ENCODE measurements around the gene PPAN. TPM values are rescaled to one million over a fixed set of nuclear protein-coding genes. Genes with fewer than 3 reads are reported as not detected.
A peak's percentile ranks its signal among the peaks of the same experiment; 100 is the strongest.

The PPAN gene
- total RNA-seq, 3 donors from 2014 or later = 479 to 497 (median 489) TPM

DNA sequence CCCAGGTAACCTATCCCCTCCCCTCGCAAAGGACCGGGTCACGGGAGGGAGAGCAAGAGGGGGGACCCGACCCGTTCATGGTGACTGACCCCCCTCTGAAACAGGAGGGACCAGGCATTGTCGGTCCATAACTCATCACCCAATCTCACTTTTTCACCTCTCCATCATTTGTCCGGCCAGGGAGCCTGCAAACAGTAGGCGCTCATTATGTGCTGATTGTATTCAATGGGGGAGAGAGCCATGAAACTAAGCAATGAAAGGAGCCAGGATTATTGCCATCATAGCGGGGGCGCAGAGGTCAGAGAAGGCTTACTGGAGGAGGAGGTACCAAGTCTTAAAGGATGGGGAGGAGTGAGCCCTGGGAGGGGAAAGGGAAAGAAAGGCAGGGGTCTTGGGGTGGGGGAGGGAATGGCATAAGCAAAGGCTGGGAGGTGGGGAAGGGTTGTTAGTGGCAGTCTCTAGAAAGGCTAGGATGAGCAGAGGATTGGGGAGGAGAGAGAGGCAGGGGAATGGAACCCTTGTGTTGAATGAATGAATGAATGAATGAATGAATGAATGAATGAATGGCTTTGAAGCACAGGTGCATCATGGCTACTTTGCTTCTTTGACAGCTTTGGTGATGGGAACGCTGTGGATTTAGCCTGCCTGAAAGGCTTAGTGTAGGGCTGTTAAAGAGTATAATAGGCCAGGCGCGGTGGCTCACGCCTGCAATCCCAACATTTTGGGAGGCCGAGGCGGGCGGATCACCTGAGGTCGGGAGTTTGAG, 18.7 kb upstream of the PPAN start:
- H3K9me3 Mint-ChIP-seq = no peaks in the 10 kb centered on the region

DNA sequence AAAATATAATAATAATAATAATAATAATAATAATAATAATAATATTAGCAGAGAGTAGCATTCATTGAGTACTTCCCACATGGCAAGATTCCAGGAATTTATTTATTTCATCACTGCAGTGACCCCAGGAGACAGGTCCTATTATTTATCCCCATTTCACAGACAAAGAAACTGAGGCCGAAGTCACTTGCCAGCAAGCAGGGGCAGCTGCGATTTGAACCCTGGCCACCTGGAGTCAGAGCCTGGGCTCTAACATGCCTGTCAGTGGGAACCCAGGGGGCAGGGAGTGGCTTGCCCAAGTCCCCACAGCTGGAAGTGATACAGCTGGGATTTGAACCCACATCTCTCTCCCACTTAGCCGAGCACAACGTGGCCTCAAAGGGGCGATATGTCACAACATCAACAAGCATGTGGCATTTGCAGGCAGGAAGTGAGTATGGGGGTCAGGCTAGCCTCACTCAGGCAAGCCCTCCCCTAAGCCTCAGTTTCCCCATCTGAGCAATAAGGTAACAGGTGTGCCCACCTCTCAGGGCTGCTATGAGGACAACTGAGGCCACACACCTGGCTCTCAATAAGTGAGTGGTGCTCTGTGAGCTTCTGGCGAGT, 17.1 kb upstream of the PPAN start:
- H3K4me3 Mint-ChIP-seq = no peak overlapping the region
- no peaks in the 10 kb centered on the region for H3K9me3 Mint-ChIP-seq
- peaks cover 18% of the 10 kb centered on the region for H3K36me3 Mint-ChIP-seq (ENCODE audit: insufficient read depth)
- H3K4me1 Mint-ChIP-seq (ENCODE audit: low read depth) = peaks cover 12% of the 10 kb centered on the region
- ATAC-seq (no peak), DNase-seq (no peak)
- no peaks in the 10 kb centered on the region for H3K27me3 Mint-ChIP-seq (ENCODE audit: low read depth)

More for the DNA sequence above, 18.7 kb upstream of the PPAN start:
- DNase-seq (no peak), ATAC-seq (no peak)
- Mint-ChIP-seq H3K27me3 (ENCODE audit: low read depth) (no peaks in the 10 kb centered on the region), H3K36me3 (ENCODE audit: insufficient read depth) (peaks cover 9% of the 10 kb centered on the region), H3K4me1 (ENCODE audit: low read depth) (peaks cover 12% of the 10 kb centered on the region), H3K4me3 (peak overlapping the region; percentile 84)

DNA sequence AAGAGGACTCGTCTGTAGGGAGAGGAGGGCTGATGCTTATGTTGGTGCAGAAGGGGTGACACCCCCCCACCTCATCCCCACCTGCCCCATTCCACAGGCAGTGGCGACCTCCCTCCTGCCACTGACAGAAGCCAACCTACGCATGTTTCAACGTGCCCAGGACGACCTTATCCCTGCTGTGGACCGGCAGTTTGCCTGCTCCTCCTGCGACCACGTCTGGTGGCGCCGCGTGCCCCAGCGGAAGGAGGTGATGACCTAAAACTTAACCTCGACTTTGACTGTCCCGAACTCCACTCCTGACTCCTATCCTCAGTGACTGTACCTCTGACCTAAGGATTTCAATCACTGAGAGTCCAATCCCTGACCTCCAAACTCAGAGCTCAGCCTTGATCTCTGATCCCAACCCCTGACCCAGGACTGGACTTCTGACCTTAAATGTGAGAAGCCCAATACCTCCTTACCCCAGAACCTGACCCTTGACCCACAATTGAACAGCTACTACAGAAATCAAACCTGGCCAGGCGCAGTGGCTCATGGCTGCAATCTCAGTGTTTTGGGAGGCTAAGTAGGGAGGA, 16.3 kb upstream of the PPAN start:
- H3K4me1 Mint-ChIP-seq (ENCODE audit: low read depth) = peaks cover 12% of the 10 kb centered on the region
- no peak overlapping the region for H3K4me3 Mint-ChIP-seq

DNA sequence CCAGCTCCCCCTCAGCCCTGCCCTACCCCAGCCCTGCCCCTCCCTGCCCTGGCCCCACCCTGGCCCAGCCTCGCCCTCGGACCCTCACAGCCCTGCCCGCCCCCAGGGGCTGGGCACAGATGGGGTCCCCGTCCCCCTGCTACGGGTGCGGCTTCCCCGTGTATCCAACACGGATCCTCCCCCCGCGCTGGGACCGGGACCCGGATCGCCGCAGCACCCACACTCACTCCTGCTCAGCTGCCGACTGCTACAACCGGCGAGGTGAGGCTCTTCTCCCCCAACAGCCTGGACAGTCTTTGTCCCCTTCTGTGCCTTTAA, 14.8 kb upstream of the PPAN start:
- no peak overlapping the region for H3K4me3 Mint-ChIP-seq
- peaks cover 15% of the 10 kb centered on the region for H3K4me1 Mint-ChIP-seq (ENCODE audit: low read depth)
- DNase-seq (no peak), ATAC-seq (no peak)
- H3K27me3 Mint-ChIP-seq (ENCODE audit: low read depth) = no peaks in the 10 kb centered on the region
- H3K36me3 Mint-ChIP-seq (ENCODE audit: insufficient read depth) = peaks cover 21% of the 10 kb centered on the region
- no peaks in the 10 kb centered on the region for H3K9me3 Mint-ChIP-seq

More for the DNA sequence above, 16.3 kb upstream of the PPAN start:
- DNase-seq (no peak), ATAC-seq (no peak)
- Mint-ChIP-seq H3K36me3 (ENCODE audit: insufficient read depth) (peaks cover 21% of the 10 kb centered on the region), H3K9me3 (no peaks in the 10 kb centered on the region), H3K27me3 (ENCODE audit: low read depth) (no peaks in the 10 kb centered on the region)

DNA sequence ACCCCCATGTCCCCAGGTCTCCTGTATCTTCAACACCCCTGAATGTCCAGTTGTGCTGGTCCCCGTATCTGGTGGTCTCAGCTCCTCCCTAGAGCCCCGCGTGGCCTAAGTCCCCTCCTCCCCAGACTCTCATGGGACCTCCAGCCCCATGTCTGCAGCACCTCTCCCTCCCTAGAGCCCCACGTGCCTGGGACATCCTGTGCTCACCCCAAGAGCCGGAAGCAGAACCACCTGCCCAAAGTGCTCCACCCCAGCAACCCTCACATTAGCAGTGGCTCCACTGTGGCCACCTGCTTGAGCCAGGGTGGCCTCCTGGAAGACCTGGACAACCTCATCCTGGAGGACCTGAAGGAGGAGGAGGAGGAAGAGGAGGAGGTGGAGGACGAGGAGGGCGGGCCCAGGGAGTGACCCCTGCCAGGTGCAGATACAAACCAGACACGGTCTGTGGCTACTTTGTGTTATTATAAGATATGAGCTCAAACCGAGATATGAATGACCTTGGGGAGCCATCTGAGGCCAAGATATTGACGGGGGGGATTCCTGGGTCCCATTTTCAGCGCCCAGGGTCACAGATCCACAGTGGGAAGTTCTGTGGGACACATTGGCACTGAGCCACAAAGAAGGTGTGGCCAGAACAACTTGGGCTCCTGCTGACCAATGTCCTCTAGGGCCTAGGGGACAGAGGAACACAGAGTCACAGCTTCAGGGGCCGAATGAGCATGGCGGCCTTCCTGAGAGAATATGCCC, 14.1 kb upstream of the PPAN start:
- Mint-ChIP-seq H3K4me1 (ENCODE audit: low read depth) (peaks cover 16% of the 10 kb centered on the region), H3K36me3 (ENCODE audit: insufficient read depth) (peaks cover 21% of the 10 kb centered on the region), H3K27me3 (ENCODE audit: low read depth) (no peaks in the 10 kb centered on the region), H3K4me3 (no peak overlapping the region), H3K9me3 (no peaks in the 10 kb centered on the region)
- no peak for ATAC-seq
- no peak for DNase-seq

DNA sequence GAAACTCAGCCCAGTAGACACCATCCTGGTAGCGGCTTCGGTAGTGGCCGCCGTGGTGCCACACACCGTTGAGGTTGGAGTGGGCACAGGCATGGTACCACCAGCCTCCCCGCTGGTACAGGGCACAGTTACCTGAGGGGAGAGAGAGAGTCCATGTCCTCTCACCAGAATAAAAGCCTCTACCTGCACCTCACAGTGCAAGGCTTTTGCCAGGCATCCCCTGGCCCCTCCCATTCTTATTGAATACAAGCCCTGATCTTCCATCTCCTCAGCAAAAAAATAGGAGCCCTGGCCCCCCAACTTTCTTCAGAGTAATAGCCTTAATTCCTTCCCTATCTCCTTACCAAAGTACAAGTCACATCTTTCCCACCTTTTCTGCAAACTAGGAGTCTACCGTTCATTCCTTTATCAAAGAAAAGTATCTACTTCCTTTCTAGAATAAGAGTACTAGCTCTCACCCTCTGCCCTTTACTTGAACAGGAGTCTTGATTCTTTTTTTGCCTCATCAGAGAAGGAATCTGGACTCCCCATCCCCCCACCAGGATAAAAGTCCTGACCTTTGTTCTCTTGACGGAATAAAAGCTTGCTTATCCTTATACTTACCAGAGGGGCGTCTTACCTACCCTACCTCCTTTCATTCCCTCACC, 13.4 kb upstream of the PPAN start:
- Mint-ChIP-seq H3K27me3 (ENCODE audit: low read depth) (no peaks in the 10 kb centered on the region), H3K4me3 (no peak overlapping the region)
- no peak for ATAC-seq

DNA sequence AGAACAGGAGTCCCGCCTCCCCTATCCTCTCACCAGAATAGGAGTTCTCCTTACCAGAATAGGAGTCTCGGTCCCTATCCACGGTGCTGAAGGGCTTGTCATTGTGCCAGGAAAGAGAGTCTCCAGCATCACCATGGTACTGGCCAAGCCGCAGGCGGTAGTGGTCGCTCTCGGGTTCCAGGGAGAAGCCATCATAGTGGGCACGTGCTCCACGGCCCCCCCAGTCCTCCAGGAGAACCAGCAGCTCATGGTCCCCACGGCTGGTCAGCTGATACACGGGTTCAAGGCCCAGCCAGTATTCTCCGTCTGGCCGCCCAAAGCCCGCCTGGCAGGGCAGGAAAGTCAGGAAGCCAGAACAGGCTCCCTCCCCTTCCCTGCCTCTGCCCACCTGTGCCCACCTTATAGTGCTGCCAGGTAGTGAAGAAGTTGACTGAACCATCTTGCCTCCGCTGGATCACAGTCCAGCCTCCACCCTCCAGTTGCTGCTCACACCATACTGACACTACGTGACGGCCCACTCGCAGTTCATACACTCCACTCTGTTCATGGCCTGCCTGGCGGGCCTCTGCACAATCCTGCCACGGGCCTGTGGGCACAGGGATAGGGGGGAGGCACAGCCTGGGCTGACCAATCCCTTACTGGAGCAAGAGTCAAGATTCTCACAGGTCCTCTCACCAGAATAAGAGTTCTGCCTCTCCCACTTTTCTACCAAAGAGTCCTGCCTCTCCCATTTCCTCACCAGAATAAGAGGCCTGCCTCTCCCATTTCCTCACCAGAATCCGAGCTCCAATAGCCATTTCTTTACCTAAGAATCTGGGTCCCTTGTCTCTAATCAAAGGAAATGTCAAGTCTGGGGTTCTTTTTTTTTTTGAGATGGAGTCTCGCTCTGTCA, 12.6 kb upstream of the PPAN start:
- no peak for DNase-seq
- Mint-ChIP-seq H3K4me3 (no peak overlapping the region), H3K4me1 (ENCODE audit: low read depth) (peaks cover 14% of the 10 kb centered on the region), H3K27me3 (ENCODE audit: low read depth) (no peaks in the 10 kb centered on the region), H3K9me3 (no peaks in the 10 kb centered on the region), H3K36me3 (ENCODE audit: insufficient read depth) (peaks cover 21% of the 10 kb centered on the region)
- ATAC-seq = no peak

More for the DNA sequence above, 13.4 kb upstream of the PPAN start:
- DNase-seq = no peak
- no peaks in the 10 kb centered on the region for H3K9me3 Mint-ChIP-seq
- peaks cover 10% of the 10 kb centered on the region for H3K4me1 Mint-ChIP-seq (ENCODE audit: low read depth)
- peaks cover 21% of the 10 kb centered on the region for H3K36me3 Mint-ChIP-seq (ENCODE audit: insufficient read depth)

DNA sequence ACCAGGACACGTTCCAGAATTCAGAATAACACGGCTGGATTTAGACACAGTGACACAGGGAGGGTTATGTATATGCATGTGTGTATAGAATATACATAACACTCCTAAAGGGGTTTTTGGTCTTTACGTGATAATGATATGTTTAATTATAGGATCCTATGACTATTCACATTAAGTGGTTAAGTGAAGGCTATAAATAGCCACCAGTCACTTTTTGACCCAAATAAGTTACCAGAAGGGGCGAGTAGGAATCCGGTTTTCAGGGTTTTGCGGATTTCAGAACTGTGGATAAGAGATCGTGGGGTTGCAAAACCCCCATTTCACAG, 10.6 kb upstream of the PPAN start:
- Mint-ChIP-seq H3K36me3 (ENCODE audit: insufficient read depth) (peaks cover 19% of the 10 kb centered on the region), H3K4me1 (ENCODE audit: low read depth) (peaks cover 25% of the 10 kb centered on the region), H3K27me3 (ENCODE audit: low read depth) (no peaks in the 10 kb centered on the region), H3K4me3 (peak overlapping the region; percentile 43), H3K9me3 (no peaks in the 10 kb centered on the region)
- ATAC-seq (peak in 1 of 2 donors; percentile 3), DNase-seq (no peak)

DNA sequence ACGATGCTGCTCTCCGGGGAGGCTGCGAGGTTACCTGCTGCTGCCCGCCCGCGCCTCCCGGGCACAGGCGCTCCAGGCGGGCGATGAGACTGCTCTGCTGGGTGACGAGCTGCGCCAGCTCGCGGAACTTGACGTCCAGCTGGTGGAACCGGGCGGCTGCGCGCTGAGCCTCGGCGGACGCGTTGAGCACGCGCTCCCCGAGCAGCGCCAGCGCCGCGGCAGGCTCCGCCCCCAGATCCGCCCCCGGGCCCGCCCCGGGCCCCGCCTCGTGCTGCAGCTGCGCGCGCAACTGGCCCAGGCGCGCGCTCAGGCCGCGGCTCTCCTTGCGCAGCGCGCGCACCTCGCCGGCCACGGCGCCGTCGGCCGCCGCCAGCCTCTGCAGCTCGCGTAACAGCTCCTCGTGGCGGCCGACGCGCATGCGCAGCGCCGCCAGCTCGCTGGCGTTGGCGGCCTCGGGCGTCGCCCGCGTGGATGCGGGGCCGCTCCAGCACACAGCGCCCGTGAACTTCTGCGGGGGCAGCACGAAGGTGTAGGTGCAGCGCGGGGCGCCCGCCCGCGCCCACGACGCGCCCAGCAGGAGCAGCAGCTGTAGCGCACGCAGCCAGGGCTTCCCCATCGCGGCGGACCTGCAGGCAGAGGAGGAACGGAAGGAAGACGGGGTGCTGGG, 10.1 kb upstream of the PPAN start:
- ATAC-seq = peak; percentile 95
- Mint-ChIP-seq H3K9me3 (no peaks in the 10 kb centered on the region), H3K27me3 (ENCODE audit: low read depth) (no peaks in the 10 kb centered on the region), H3K4me1 (ENCODE audit: low read depth) (peaks cover 25% of the 10 kb centered on the region), H3K4me3 (peak overlapping the region; percentile 43), H3K36me3 (ENCODE audit: insufficient read depth) (peaks cover 19% of the 10 kb centered on the region)
- peak; percentile 88 for DNase-seq

DNA sequence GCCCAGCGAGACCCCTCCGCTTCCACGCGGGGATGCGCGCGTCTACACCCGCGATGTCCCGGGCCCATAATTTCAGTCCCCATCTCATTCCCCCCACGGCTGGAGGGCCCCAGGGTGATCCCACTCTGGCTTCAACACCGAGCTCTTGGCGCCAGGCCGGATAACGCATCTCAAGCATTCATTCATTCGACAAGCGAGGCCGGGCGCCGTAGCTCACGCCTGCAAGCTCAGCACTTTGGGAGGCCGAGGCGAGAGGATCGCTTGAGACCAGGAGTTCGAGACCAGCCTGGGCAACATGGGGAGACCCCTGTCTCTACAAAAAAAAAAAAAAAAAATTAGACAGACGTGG, 9.6 kb upstream of the PPAN start:
- H3K4me1 Mint-ChIP-seq (ENCODE audit: low read depth) = peaks cover 24% of the 10 kb centered on the region
- no peaks in the 10 kb centered on the region for H3K9me3 Mint-ChIP-seq
- H3K27me3 Mint-ChIP-seq (ENCODE audit: low read depth) = no peaks in the 10 kb centered on the region
- DNase-seq (no peak), ATAC-seq (no peak)
- peaks cover 17% of the 10 kb centered on the region for H3K36me3 Mint-ChIP-seq (ENCODE audit: insufficient read depth)
- H3K4me3 Mint-ChIP-seq = peak overlapping the region; percentile 42

DNA sequence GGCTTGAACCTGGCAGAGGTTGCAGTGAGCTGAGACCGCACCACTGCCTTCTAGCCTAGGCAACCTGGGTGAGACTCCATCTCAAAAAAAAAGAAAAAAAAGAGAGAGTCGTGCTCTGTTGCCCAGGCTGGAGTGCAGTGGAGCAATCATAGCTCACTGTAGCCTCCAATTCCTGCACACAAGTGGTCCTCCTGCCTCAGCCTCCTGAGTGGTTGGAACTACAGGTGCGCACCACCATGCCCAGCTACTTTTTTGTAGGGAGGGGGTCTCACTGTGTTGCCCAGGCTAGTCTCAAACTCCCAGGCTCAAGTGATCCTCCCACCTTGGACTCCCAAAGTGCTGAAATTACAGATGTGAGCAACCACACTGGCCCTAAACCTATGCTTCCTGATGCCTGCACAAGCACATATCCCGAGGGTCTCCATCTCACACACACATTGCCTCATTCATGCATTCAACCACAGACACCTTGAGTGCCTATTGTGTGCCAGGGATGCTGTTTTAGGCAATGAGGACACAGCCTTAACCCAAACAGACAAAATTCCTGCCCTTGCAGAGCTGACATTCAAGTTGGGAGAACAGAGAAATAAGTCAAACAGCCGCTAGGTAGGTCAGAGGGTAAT, 5.9 kb upstream of the PPAN start:
- Mint-ChIP-seq H3K36me3 (ENCODE audit: insufficient read depth) (no peaks in the 10 kb centered on the region), H3K27me3 (ENCODE audit: low read depth) (no peaks in the 10 kb centered on the region), H3K4me3 (no peak overlapping the region), H3K9me3 (no peaks in the 10 kb centered on the region), H3K4me1 (ENCODE audit: low read depth) (peaks cover 51% of the 10 kb centered on the region)
- DNase-seq = no peak
- ATAC-seq = no peak

DNA sequence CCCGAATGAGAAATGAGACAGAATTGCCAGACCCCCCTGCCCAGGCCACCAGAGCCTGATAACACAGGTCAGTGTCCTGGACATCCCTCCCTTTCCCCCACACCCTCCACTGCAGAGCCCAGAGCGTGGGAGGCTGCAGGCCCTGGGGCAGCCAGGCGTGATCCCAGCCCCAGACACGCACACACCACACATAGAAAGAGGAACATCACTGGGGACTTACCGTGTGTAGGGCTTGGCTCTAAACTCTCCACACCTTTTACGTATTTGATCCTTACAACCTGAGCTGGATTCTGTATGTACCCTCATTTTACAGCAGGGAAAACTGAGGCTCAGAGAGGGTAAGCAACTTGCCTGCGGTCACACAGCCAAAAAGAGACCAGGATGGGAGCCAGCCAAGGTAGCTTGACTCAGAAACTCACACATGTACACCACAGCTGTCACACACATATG, 3.4 kb upstream of the PPAN start:
- no peak for ATAC-seq
- Mint-ChIP-seq H3K36me3 (ENCODE audit: insufficient read depth) (peaks cover 12% of the 10 kb centered on the region), H3K9me3 (no peaks in the 10 kb centered on the region), H3K4me3 (peak overlapping the region; percentile 57), H3K27me3 (ENCODE audit: low read depth) (no peaks in the 10 kb centered on the region), H3K4me1 (ENCODE audit: low read depth) (peaks cover 60% of the 10 kb centered on the region)
- DNase-seq = no peak

DNA sequence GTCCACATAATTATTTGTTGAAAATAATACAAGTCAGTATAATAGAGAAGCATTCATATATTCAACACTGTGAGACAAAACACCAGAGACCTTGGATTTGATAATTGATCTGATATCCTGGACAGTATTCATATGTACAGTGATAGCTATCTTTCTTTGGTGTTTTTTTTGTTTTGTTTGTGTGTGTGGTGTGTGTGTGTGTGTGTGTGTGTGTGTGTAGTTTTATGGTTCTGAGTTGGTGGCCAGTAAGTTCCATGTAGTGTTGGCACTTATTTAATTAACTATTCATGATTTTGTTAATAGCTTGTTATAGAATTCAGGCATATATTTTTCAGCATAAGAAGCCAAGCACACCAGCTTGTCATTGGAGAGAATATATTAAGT, 2.0 kb upstream of the PPAN start:
- H3K4me3 Mint-ChIP-seq = peak overlapping the region; percentile 11
- peaks cover 17% of the 10 kb centered on the region for H3K36me3 Mint-ChIP-seq (ENCODE audit: insufficient read depth)
- H3K9me3 Mint-ChIP-seq = no peaks in the 10 kb centered on the region
- H3K4me1 Mint-ChIP-seq (ENCODE audit: low read depth) = peaks cover 55% of the 10 kb centered on the region
- no peak for DNase-seq
- ATAC-seq = no peak
- H3K27me3 Mint-ChIP-seq (ENCODE audit: low read depth) = no peaks in the 10 kb centered on the region

Data from activated T-cell treated with anti-CD3 and anti-CD28 coated beads, Interleukin-2, amount 50 U/mL, for 4 hours (primary cell).